Activated T-helper 9 cell treated with anti-CD3 and anti-CD28 coated beads, Interleukin-2, amount 50 U/mL, for 16 hours (primary cell): ENCODE measurements around the gene TMEM240.
"Not testable (repeated sequence)": the region's sequence is repeated elsewhere in the genome, so short reads cannot be mapped to it uniquely, and the experiment has no call there.

Experiments used
- DNase-seq: peaks from one replicate; pipeline ENCODE4 v3.0.0-alpha.2; 2020; ENCODE audit warnings: low read depth

Gene TMEM240

DNA sequence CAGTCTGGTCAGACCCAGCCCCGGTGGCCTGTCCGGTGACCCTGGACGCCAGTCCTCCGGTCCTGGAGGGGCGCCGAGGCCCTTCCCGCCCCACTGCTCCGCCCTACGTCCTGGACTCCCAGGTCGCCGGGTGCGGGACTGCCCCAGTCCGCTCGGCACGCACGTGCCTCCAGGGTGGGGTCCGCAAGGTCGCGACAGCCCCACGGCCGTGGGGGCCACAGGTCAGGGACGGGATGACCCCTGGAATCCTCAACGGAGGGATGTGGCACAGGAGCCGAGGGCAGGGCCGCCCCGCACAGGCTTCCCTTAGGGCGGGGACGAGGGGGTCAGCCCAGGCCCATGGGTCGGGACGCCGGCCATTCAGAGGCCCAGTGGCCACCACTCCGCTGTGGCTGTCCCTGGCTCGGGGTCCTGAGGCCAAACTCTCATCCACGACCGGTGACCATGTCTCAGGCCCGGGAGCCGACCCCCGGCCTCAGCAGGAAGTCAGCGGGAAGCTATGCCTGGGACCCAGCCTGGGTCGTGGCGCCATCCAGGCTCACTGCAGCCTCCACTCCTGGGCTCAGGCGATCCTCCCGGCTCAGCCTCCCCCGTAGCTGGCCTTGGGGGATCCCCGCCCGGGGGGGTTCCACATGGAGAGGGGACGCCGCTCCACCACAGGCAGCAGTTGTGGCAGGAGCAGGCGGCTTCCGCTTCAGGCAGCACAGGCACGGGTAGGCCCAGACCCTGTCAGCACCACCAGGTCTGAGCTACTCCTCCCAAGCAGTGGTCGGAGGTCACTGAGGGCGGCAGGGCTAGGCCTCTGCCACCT is 599 bp upstream of the TMEM240 start:
- DNase-seq, result no peak

DNA sequence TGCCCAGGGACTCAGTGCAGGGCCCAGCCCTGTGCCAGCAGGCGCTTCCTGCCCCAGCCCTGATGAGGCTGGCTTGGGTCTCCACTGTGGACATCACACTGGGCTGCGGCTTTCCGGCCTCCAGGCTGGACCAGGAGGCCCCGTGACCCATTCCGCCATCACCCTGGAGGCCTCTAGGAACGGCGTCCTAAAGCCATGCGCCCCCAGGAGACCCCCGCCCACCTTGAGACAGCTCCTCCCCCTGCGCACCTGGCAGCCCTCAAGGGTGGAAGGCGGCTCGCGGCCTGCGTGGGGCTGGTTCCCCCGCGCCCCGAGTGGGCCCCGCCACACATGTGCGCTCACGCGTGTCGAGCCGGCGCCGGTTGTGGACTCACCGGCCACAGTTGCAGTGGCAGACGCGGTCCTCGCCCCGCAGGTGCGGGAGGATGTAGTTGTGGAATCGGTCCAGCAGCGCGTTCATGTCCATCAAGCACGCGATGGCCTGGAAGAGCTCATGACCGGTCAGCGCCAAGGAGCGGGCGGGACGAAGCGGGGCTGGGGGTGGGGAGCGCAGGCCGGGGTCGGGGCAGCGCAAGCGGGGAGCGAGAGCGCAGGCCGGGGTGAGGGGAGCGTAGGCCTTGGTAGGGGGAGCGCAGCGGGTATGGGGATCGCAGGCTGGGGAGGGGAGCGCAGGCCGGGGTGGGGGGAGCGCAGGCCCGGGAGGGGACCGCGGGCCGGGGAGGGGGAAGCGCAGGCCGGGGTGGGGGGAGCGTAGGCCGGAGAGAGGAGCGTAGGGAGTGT is 924 bp downstream of the TMEM240 start:
- no peak for DNase-seq

DNA sequence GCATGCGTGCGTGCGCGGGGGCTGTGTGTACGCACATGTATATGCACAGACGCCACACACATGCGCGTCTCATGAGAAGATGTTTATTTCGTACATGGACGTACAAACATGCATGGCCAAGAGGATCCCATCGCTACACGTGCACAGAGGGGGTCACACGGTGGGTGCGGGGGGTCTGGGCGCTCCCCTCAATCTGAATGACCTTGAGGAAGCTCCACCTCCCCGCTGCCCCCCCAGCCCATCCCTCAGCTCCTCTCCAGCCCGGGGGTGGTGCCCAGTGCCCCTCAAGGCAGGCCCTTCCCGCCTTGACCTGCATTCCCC is 1.5 kb downstream of the TMEM240 start:
- no peak for DNase-seq

DNA sequence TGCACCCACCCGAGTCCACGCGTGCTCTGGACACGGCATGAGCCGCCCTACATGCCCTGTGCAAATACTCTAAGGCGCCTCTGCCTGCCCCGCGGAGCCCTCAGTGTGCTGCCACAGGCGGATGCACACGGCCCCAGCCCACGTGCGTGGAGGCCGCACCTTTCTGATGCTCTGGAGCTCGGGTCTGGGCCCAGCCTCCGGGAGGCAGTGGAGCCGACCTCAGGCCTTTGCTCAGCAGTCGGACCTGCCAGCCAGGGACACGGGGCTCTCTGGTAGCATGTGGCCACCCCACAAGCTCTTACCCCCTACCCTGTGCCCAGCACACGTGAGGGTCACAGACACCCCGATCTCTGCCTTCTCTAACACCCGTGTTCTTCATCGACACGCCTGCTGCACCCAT is 2.1 kb downstream of the TMEM240 start:
- DNase-seq, result no peak

DNA sequence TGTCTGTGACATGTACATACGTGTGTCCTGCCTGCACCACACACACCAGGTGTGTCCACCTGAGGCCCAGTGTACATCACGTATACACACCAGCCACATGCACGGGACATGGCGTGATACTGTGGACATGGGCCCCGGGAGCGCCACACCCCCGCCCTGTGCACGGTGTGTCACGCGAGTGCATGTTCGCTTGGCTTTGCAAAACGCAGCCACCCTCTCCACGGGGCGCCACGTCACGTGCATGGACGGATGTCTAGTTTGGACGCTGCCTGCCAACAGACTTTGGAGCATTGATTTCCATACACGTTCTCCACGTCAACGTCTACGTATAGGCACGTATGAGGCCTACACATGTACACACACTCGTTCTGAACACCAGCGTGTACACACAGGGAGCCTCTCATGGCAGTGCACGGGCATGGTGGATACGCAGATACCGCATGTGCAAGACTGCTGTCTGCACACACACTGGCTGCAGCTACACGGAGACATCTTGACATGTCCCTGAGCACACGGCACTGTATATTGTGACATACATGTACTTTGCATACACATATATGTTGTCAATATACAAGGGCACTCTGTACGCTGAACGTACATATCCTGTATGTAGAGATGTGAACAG is 2.7 kb downstream of the TMEM240 start:
- no peak for DNase-seq

DNA sequence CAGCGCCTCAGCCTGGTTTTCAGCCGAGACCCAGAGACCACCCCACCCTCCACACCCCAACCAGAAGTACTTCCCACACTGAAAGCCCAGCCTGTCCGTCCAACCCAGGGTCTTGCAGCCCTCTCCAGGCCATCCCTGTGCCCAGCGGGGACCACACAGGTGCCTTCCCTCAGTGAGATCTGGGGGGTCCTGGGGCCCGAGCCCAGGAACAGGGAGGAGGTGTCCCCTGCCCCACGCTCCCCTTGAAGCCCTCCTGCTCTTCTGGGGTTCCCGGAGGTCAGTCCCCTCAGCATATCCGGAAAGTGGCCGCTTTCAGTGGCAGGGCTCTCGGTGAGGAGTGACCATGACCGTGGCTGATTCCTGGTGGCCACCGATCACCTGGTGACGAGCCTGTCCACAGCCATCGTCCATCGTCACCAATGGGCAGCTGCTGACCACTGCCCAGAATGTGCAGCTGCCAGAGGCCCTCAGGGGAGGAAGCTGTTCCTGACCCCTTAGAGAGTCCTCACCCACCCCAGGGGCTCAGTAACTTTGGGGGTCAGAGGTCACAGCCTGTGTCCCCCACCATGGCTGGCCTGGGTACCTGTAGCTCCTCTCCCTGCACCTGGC is 3.4 kb downstream of the TMEM240 start:
- no peak for DNase-seq

DNA sequence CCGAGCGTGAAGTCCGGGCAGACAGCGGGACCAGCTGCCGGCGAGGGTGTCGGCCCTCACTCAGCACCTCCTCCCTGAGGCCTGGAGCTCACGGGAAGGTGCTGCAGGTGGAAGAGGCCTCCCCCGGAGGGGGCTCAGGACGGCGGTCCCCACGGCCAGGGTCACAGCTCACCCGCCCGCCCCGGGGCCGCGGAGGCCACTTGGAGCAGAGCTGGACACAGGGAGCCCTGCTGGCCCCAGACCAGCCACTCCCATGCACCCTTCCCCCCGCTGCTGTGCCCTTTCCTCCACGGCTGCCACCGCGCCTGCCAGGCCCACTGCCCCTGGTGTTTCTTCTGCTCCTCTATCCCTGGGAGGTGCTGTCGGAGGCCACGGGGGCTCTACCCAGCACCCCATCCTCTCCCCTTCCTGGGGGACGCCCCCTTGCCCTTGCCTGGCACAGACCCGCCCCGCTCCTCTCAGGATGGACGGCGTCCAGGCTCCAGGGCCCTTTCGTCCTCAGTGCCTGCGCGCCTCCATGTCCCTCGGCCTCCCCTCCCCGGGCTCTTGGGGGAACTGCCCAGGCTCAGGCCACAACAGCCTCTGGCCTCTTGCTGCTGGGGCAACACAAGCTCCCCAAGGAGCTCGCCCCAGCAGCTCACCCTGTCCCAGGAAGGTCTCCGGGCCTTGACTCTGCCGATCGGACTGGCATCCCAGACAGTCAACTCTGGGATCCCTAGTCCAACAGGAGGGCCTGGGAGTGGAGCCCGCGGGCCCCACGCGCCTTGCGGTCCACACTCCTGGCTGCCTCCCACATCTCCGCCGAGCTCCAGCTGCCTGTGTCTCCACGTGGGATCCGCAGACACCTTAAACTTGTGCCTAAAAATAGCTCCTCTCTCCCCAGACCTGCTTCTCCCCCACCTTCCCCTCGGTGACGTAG is 4.1 kb downstream of the TMEM240 start:
- no peak for DNase-seq

- no peak for DNase-seq
These were observed 5.0 kb downstream of the TMEM240 start for GRCh38 chr1:1535201-1536018.

DNA sequence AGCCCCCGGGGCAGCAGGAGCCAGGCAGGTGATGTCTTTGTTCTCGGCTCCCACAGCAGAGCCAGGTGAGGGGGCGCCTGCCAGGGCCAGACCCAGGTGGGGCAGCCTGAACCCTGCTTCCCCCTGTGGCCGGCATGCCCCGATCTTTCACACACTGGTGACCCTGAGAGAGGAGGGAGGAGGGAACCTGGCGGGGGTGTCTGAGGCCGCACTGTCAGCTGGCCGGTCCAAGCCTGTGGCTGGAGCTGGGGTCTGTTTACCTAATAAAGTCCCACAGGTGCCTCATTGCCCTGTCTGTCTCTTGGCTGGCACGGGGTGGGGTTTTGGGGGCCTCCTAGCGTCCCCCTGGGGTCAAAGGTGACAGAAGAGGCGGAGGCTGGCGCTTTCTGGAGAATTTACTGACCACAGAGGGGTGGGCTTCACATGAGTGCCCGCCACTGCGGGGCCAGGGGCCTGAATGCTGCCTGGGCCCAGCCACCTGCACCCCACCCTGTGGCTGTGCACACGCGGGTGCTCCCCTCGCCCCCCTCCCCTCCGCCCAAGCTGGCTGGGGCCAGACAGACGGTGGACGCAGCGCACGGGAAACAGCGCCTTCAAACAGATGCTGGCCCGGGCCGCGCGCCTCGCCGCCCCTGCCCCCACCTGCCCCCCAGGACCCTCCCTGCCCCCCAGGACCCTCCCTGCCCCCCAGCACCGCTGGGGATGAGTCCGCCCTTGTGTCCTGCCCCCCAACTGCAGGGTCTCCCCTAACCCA is 5.8 kb downstream of the TMEM240 start:
- no peak for DNase-seq

DNA sequence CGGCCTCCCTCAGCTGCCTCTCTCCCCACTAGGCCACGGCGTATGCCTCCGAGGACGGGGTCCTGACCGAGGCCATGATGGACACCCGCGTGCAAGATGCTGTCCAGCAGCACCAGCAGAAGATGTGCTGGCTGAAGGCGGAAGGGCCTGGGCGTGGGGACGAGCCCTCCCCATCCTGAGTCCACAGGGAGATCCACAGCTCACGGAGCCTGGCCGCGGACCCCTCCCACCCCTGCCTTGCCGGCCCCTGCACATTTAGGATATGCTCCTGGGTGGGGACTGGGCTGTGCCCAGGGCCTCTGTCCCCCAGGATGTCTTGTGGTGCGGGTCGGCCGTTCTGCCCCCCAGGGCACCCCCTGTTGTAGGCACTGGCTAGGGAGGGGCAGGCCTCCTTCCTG is 6.5 kb downstream of the TMEM240 start:
- DNase-seq, result not testable (repeated sequence)

GRCh38 chr1:1533176-1533893 is 7.1 kb downstream of the TMEM240 start:
- not testable (repeated sequence) for DNase-seq

- no peak for DNase-seq
These were observed 8.5 kb downstream of the TMEM240 start for GRCh38 chr1:1531947-1532346.

DNA sequence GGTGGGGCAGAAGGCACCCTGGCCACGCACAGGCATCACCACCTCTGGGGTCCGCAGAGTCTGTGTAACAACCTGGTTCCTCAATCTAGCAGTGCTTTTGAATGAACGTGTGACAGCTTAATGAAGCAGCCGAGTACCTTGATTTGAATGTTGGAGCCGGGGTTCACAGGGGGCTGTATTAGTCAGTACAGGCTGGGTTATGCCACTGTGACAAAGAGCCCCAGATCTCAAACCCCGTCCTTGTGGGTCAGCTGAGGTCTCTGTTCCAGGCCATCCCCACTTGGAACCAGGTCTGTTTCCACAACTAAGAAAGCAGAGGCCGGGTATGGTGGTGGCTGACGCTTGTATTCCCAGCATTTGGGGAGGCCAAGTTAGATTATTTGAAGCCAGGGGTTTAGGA is 10.5 kb downstream of the TMEM240 start:
- no peak for DNase-seq

GRCh38 chr1:1529321-1529720 is 11.1 kb downstream of the TMEM240 start:
- DNase-seq, result no peak

DNA sequence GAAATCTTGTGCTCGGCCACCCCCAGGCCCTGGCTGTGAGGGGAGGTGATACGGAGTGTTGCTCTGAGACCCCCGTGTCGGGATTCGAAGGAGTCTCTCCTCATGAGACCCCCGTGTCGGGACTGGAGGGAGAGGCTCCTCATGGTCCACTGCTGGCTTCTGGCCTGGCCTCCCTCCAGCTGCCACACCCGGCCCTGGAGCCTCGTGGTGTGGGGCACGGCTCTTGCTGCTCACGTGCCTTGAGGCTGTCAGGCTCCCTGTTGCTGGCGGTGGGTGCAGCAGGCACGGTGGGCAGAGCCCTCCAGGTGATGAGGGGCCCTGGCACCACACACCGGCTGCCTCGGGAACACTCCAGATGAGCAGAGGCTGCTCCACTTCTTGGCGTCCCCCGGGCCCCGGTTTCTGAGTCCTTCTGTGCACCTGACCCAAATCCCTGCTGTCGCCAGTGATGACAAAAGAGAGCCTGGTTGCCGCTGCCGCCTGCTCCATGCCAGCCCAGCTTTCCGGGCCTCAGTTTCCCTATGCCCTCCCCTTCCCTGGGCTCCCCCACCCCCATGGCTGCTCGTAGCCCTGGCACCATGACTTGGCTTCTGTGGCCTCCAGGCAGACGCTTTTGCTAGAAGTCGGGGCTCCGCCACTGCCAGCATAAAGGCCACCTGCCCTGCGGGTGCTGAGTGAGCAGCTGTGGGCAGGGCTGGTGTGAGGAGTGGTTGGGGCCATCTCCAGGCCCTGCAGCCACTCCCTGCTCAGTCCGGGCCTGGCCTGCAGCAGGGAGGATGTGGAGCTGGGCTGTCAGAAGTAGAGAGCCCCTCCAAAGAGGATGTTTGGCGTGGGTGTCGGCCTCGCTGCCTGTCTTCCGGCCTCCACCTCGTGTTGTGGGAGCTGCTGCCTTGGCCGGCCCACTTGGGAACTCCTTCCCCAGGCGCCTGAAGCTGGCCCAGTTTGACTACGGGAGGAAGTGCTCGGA is 11.8 kb downstream of the TMEM240 start:
- DNase-seq, result no peak

DNA sequence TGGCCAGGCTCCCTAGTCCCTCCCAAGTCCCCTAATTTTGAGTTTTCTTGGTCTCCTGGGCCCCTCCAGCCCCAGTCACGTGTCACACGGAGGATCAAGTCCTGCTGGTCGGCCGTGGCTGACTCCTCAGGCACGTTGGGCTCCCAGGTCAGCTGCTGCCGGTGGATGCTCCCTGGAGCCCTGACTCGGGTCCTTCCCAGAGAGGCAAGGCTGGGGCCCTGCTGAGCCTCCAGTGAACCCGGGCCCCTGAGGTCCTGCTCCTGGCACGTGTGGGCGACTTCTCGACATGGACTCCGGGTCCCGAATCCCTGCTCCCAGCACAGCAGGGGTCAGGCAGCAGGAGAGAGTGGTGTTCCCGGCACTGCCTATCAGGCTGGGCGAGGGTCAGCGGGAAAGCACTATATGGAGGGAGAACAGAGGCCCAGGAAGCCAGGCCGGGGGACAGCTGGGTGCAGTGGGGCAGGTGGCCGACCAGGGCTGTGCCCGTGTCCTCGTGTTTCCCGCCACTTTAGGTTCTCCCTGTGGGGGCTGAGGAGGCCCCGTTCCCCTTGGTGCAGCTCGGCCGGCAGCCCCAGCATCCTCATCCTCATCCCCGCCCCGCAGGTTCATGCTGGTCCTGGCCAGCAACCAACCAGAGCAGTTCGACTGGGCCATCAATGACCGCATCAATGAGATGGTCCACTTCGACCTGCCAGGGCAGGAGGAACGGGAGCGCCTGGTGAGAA is 13.2 kb downstream of the TMEM240 start:
- no peak for DNase-seq

GRCh38 chr1:1526476-1526875 is 13.9 kb downstream of the TMEM240 start:
- DNase-seq, result not testable (repeated sequence)
